ENCODE measurements around the gene CTDSP2. TPM values are rescaled to one million over a fixed set of nuclear protein-coding genes. Genes with fewer than 3 reads are reported as not detected.

Gene CTDSP2
- total and polyA plus RNA-seq, 2 of the 8 experiments (the other 6 are each of a cell fraction or from before 2014, with no cell fraction given) = 71.3 to 91.7 TPM

DNA sequence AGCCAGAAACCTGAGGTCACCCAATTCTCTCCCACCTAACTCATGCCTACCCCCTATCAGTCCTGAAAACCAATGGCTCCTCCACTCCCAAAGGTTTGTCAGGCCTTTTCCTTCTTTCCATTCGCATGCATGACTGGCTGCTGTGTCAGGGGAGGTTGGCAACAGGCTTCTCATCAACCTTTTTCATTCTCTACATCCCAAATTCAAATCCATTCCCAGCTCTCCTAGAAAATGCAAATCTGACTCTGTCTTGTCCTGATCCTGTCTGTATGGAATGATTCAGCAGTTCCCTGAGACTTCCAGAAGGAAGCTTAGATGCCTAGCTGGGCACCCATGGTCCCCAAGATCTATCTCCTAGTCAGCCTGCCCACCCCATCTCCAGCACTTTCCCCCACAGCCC, 5.0 kb upstream of the CTDSP2 start (continued):
- TF ChIP-seq NANOG (IDR thresholded peaks at IDR 0.05; ENCODE audit: insufficient read depth, low read depth, low read length, poor library complexity, severe bottlenecking) (no peak), JUND (IDR thresholded peaks at IDR 0.05; ENCODE audit: low read length) (no peak), TBP (IDR thresholded peaks at IDR 0.05; ENCODE audit: low read depth, low read length) (no peak), KDM1A (IDR thresholded peaks at IDR 0.05; ENCODE audit: borderline replicate concordance, low read length) (no peak)

All from H1 (cell line).